HK-2 (cell line): ENCODE measurements around the gene C1GALT1.
"Not testable (repeated sequence)": the region's sequence is repeated elsewhere in the genome, so short reads cannot be mapped to it uniquely, and the experiment has no call there.

Experiments
- DNase-seq: peaks from one replicate; pipeline ENCODE4 v3.0.0-alpha.2; 2018; ENCODE audit not compliant: unreplicated experiment

The C1GALT1 gene

DNA sequence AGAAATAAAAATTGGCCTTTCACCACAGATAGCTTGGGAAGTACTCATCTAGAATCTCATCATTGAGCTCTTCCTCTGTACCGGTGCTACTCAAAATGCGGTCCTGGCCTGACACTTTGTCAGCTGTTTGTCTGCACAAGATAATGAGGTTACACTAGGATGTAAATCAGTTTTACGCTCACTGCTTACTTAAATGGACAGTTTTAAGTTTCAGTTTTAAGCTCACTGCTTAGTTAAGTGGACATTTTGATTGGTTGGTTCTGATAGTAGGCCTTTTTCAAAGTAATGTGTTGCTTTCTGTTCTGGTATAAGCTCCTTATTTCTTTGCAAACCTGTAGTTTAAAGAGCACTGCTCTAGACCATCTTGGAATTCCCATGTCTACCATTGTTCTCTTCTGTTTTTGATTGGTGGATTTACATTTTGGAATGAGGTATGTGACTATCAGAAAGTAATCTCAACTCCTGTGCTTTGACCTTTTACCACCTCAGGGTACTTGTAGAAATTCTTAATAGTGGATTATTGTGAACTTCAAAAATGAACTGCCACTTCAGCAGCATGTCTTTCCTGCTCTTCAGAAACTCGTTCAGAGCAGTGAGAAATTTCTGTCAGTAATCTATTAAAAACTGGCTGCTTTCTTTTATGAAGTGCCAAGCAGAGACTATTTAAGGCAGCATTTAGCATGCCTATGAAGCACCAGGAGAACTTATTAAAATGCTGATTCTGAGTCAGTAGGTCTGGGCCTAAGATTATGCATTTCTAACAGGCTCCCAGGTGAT is 55.0 kb downstream of the C1GALT1 start:
- no peak for DNase-seq

DNA sequence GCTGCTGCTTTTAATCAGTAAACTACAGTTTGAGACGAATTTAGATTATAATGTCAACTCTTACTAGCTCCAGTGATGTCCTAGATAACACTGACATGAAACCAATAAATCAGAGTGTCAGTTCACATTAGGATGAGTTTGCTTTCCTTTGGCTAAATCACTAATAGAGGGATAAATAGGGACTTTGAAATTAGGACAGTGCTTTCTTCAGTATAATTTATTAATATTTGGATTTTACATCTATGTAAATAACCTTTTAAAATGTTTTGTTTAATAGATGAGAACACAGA is 55.6 kb downstream of the C1GALT1 start:
- DNase-seq = no peak

GRCh38 chr7:7239346-7239745 is 57.0 kb downstream of the C1GALT1 start:
- no peak for DNase-seq

DNA sequence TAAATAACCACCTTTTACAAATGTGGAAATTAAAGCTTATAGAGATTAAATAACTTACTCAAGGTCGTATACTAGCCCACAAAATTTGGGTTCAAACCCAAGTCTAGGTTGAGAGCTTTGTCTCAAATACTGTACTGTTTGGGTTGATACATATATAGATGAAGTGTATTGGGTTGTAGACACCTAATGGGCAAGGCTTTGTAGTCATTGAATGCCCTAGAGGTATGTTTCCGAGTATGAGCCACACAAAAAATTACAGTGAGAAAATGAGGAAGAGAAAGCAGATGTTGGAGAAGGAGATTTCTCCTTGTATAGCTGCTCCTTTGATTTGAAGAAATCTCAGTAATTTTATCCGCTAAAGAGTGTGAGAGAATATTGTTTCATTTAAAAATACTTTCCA is 60.6 kb downstream of the C1GALT1 start:
- DNase-seq = no peak

DNA sequence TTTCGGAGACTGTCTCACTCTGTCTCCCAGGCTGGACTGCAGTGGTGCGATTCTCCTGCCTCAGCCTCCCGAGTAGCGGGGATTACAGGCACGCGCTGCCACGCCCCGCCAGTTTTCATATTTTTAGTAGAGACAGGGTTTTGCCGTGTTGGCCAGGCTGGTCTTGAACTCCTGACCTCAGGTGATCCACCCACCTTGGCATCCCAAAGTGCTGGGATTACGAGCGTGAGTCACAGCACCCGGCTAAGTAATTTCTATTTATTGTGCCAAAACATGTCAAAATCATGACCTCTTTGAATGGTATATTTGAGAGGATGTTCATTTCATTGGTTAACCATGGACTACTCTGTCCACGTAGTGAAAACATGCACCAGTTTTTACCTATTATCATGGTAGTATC is 62.9 kb downstream of the C1GALT1 start:
- not testable (repeated sequence) for DNase-seq

GRCh38 chr7:7246223-7246622 is 63.9 kb downstream of the C1GALT1 start:
- no peak for DNase-seq

GRCh38 chr7:7247658-7248057 is 65.3 kb downstream of the C1GALT1 start:
- no peak for DNase-seq

GRCh38 chr7:7249814-7250213 is 67.5 kb downstream of the C1GALT1 start:
- no peak for DNase-seq

DNA sequence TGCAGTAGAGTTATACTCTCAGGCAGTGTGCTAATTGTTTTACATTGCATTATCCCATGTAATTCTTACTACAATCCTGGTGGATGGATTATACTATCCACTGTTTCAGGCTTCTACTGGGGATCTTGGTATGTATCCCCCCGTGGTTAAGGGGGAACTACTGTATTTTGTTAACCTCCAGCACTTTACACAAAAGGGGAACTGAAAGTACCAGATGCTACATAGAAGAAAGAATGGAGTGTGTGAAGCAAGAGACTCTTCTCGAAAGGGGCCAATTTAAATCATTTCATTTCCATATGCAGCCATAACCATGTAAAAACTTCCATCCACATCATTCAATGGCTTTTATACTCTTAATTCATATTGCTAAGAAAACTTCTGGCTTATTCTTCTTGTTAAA is 69.4 kb downstream of the C1GALT1 start:
- no peak for DNase-seq

DNA sequence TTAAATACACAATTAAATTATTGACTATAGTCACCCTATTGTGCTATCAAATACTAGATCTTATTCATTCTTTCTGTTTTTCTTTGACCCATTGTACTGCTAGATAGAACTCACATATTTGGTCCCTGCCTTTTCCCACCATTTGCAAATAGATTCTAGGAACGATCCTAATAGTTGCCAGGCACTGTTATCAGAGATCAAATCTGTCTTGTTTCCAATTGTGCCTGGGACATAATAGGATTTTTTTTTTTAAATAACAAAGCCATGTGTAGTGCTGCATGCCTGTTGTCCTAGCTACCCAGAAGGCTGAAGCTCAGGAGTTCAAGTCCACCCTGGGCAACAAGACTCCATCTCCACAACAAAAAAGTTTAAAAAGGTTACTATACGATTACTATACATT is 72.0 kb downstream of the C1GALT1 start:
- no peak for DNase-seq

GRCh38 chr7:7254908-7255307 is 72.6 kb downstream of the C1GALT1 start:
- DNase-seq = no peak

DNA sequence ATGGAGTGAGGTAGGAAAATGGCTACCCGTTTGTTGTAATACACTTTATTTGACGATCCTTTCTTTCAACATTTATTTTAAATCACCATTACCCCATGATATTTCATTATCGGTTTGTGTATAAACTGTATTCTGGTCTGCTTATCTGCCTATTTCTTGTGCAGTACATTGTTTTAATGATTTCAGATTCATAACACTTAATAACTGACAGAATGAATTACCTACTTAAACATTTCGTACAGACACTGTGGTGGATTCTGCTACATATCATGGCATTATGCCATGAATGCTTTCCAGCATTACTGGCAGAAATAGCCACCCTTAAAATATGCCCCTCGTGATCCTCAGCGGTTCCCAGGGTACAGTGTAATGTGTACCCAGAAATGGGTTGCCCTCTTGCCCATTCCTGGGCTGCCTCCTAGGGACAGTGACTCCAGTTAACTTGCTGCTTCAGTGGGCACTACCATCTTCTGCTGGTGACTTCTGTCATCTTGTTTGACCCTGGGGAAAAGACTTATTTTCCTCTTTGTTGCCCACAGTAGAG is 74.5 kb downstream of the C1GALT1 start:
- no peak for DNase-seq

- no peak for DNase-seq
Measured at GRCh38 chr7:7257899-7258692, 75.8 kb downstream of the C1GALT1 start.

DNA sequence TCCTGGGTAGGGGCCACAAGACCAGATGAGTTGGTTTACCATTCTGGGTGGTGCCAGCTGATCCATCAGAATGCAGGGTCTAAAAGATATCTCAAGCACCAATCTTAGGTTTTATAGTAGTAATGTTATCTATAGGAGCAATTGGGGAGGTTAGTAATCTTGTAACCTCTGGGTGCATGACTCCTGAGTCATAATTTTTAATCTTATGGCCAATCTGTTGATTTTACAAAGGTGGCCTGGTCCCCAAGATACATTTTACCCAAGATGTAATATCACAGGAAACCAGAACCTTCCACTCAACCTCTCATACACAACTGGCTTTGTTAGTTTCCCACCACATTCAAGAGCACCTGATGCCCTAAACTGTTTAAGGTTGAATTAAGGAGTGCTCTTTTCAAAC is 79.5 kb downstream of the C1GALT1 start:
- DNase-seq = no peak

DNA sequence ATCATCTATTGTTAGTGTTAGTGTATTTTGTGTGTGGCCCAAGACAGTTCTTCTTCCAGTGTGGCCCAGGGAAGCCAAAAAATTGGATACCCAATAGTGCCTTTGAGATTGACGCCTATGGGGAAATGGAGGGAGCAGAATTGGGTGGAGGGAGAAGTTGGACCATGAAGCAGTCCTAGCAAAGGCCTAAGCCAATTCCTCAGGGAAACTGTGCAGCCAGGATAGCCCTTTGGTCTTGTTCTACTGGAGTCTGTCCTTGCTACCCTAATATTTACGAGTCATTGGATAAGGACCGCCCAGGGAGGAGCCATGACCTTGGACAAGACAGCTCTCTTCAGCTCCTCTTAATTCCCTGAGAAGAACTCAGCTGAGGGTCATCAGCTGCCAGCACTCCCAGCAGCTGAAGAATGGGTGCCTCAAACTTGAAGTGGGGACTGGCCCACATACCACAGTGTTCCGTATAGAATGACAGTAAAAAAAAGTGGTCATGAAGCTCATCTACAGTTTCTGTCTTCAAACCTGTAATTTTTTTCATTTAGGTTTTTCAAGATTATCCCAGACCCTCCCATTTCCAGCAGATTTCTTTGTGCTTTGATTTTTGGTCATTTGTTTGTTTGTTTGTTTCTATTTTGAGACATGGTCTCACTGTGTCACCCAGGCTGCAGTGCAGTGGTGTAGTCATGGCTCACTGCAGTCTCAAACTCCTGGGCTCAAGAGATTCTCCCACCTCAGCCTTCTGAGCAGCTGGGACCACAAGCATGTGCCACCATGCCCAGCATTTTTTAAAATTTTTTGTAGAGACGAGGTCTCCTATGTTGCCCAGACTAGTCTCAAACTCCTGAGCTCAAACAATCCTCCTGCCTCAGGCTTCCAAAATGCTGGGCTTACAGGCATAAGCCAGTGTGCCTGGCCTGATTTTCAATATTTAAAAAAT is 81.2 kb downstream of the C1GALT1 start:
- no peak for DNase-seq

- no peak for DNase-seq
Measured at GRCh38 chr7:7264306-7265040, 82.1 kb downstream of the C1GALT1 start.

DNA sequence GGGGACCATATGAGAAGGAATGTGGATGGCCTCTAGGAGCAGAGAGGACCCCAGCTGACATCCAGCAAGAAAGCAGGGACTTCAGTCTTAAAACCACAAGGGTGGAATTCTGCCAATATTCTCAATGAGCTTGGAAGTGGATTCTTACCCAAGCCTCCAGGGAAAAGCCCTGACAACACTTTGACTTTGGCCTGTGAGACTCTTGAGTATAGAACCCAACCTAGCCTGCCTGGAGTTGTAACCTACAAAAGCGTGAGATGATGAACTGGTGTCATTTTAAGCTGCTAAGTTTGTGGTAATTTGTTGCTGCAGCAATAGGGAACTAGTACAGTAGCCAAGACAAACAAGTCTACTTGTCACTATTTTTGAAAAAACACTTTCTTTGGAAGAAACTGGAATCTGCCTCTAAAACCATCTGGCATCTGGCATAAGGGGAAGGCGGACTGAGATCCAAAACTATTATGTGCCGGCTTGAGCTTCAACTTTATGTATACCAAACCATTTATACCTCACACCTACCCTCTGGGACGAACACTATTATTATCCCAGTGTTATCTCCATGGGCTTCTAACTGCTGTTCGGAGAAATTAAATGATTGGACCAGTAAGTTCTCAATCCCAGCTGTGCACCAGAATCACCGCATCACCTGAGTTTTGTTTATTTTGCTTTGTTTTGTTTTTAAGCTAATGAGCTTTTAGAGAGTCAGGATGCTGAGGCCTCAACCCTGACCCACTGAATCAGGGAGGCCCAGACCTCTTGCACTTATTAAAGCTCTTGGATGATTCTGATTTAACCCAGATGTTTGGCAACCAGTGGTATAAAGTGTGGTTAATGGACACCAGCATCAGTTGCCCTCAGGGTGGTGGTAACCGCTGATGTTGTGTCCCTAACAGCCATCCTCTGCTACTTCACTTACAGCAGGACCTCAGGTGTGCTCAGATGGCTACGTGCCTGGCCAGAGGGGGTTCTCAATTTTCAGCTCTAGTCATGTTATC is 83.0 kb downstream of the C1GALT1 start:
- no peak for DNase-seq

DNA sequence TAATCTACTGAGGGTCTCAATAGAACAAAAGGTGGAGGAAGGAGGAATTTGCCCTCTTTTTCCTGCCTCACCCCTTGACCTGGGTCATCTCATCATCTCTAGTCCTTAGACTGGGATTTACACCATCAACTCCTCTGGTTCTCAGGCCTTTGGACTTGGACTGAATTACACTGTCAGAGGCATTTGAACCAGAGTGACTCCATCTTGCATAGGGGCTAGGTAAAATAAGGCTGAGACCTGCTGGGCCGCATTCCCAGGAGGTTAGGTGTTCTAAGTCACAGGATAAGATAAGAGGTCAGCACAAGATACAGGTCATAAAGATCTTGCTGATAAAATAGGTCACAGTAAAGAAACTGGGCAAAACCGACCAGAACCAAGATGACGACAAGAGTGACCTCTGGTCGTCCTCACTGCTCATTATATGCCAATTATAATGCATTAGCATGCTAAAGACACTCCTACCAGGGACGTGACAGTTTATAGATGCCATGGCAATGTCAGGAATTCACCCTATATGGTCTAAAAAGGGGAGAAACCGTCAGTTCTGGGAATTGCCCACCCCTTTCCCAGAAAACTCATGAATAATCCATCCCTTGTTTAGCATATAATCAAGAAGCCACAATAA is 84.0 kb downstream of the C1GALT1 start:
- DNase-seq = no peak

GRCh38 chr7:7271094-7271874 is 88.9 kb downstream of the C1GALT1 start:
- peak; percentile 57 for DNase-seq
